Body of pancreas (tissue), 4 donors: ENCODE data around the gene SLC41A3. TPM values are rescaled to one million over a fixed set of nuclear protein-coding genes. Genes with fewer than 3 reads are reported as not detected.

Experiments used
- ATAC-seq: fragments of 150-250 bp; one replicate; pipeline ENCODE4 v1.9.1; 2016
- DNase-seq, 4 donors: peaks; one replicate each; pipeline ENCODE4 v3.0.0-alpha.2; 2019
- H3K27ac ChIP-seq, 4 donors: fragments of 200-600 bp; sonication (generic); 1 replicate in 3 of 4; 2 replicates in 1 of 4; pipeline versions ENCODE4 v1.5.1 to v1.6.1; 2016 to 2019; ENCODE audit warnings: mild to moderate bottlenecking in 1 of 4, mixed read lengths in 1 of 4, moderate library complexity in 1 of 4
- H3K27me3 ChIP-seq, 2 donors: fragments of 200-600 bp; sonication (generic); one replicate each; pipeline ENCODE4 v1.6.0; 2016; ENCODE audit warnings: mild to moderate bottlenecking in 1 of 2
- H3K36me3 ChIP-seq, 2 donors: fragments of 200-600 bp; sonication (generic); replicated peaks in 1 of 2; 2 replicates each; pipeline ENCODE4 v1.5.1; 2016; ENCODE audit warnings: low read depth in 2 of 2; ENCODE audit not compliant: insufficient read depth in 1 of 2
- H3K4me1 ChIP-seq: fragments of 200-600 bp; sonication (generic); one replicate; pipeline ENCODE4 v1.6.0; 2016
- H3K4me3 ChIP-seq, 2 donors: fragments of 200-600 bp; sonication (generic); 1 replicate in 1 of 2; 2 replicates in 1 of 2; pipeline ENCODE4 v1.5.1; 2016 to 2019
- H3K9me3 ChIP-seq, 3 donors: fragments of 200-600 bp; sonication (generic); 1 replicate in 2 of 3; 2 replicates in 1 of 3; pipeline ENCODE4 v1.5.1; 2016
- POLR2A ChIP-seq, 3 donors: fragments of 450-650 bp; IDR thresholded peaks; one replicate each; pipeline ENCODE4 v1.6.1; 2016; ENCODE audit warnings: antibody characterized with exemption in 3 of 3, mild to moderate bottlenecking in 2 of 3
- WGBS, 2 donors: methylation state at CpG; one replicate each; pipeline ENCODE4 v1.1.5; 2017; 5-methylcytosine and 5-hydroxymethylcytosine counted together
- intact Hi-C: fragments of 100-400 bp; cut with DNase I; formaldehyde crosslinking; loops from one replicate; pipeline ENCODE4 v1.15.1; 2023
- total RNA-seq, 2 donors: library from RNA; depleted of rRNA; stranded (reverse); fragments of >200 nt; gene quantifications; one replicate each; pipeline ENCODE4 v1.1.0, GENCODE V29; 2016
- TF ChIP-seq, protein P1 (sequence below), 7 experiments: fragments of 450-650 bp in 4 of 7; fragments of 200-600 bp in 3 of 7; sonication (generic) in 3 of 7; IDR thresholded peaks; one replicate each; pipeline ENCODE4 v1.5.1; 2016 to 2019; ENCODE audit warnings: antibody characterized with exemption in 7 of 7

Gene SLC41A3
- total RNA-seq, 2 donors from 2014 or later: 27.4 to 41.0 TPM

DNA sequence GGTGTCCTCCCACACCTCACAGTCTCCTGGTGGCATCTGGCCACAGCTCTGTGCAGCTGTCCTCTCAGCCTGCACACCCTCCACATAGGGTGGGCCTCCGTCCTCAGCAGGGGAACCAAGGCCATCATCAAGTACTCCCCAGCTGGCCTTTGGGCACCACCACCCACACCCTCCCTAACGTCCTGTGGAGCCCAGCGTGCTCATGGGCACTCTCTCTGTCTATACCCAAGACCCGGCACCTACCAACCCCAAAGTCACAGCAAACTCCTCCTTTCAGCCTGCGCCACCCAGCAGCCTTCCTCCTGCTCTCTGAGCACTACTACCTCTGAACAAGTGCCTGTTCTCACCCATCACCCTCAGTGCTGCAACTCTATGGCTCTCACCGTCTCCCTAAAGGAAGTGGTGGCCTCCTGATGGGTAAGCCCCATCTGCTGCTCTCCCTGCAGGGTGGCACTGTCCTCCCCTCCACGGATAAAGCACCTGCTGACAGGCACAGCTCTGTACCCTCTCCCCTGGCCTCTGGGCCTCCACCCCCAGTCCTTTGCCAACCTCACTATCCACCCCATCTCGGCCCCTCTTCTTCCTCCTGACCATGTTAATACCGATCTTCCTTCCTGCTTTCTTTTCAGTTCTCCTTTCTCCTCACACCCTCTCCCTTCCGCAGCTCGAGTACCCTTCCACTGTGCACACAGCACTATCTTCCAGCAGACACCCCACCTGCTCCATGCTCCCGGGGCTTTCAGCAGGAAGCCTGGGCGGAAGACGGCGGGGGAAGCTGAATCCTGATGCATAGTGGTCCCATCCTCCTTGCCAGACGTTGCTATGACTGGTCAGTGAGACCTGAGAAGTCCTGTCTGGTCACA, 31.5 kb downstream of the SLC41A3 start:
- Histone ChIP-seq H3K36me3 (no peaks in the 10 kb centered on the region), H3K27me3 (no peaks in the 10 kb centered on the region), H3K9me3 (no peaks in the 10 kb centered on the region), H3K4me3 (no peak overlapping the region), H3K4me1 (no peaks in the 10 kb centered on the region), H3K27ac (no peak overlapping the region)
- no peak for DNase-seq
- ATAC-seq: no peak
- intact Hi-C loops: no loop called here
- WGBS, 2 donors: 72 to 83% methylated on average over 16 of the region's 16 CpGs
- no peak for TF ChIP-seq POLR2A (IDR thresholded peaks at IDR 0.05)

DNA sequence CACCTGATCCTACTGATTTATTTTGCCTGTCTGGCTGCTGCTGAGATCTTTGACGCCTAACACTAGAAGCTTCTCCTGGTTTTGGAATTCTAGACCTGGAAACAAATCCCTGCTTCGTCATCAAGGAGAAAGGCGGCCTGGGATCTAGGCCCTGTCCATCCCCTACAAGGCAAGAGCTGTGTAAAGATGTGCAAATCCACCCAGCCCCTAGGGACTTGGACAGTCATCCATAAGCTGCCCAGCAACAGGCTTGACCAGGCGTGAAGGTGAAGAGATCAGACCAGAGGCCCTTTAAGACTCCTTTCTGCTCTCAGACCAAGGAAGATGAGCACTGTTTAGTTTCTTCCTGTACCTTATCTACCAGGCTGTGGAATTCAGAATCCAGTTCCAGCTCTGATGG, 32.2 kb downstream of the SLC41A3 start:
- intact Hi-C loops: no loop called here
- ATAC-seq: no peak
- WGBS, 2 donors: 90 to 95% methylated on average over 4 of the region's 4 CpGs

DNA sequence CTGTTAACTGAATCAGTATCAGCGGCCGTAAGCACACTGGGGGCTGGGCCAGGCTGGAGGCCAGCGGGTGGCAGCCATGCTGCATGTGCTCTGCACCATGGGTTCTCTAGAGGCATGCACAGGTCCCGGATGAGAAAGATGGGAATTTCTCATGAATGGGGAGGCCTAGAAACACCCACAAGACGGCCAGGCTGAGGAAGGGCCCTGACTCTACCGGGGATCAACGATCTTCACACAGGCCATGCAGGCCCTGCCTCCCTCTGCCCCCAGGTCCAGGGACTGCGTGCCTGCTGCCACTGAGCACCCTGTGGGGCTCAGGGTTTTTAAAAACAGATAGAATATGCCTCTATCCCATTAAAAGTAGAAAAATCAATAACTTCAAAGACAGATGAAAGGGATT, 32.7 kb downstream of the SLC41A3 start:
- TF ChIP-seq POLR2A (IDR thresholded peaks at IDR 0.05): no peak
- TF ChIP-seq, protein P1, sequence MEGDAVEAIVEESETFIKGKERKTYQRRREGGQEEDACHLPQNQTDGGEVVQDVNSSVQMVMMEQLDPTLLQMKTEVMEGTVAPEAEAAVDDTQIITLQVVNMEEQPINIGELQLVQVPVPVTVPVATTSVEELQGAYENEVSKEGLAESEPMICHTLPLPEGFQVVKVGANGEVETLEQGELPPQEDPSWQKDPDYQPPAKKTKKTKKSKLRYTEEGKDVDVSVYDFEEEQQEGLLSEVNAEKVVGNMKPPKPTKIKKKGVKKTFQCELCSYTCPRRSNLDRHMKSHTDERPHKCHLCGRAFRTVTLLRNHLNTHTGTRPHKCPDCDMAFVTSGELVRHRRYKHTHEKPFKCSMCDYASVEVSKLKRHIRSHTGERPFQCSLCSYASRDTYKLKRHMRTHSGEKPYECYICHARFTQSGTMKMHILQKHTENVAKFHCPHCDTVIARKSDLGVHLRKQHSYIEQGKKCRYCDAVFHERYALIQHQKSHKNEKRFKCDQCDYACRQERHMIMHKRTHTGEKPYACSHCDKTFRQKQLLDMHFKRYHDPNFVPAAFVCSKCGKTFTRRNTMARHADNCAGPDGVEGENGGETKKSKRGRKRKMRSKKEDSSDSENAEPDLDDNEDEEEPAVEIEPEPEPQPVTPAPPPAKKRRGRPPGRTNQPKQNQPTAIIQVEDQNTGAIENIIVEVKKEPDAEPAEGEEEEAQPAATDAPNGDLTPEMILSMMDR (IDR thresholded peaks at IDR 0.05): no peak
- DNase-seq (no peak), ATAC-seq (no peak)
- no peak overlapping the region for H3K4me3 ChIP-seq
- H3K27me3 ChIP-seq: no peaks in the 10 kb centered on the region
- WGBS, 2 donors: 91 to 93% methylated on average over 8 of the region's 8 CpGs
- H3K27ac ChIP-seq: no peak overlapping the region
- intact Hi-C loops: no loop called here
- H3K4me1 ChIP-seq: no peaks in the 10 kb centered on the region
- no peaks in the 10 kb centered on the region for H3K36me3 ChIP-seq
- H3K9me3 ChIP-seq: no peaks in the 10 kb centered on the region

More for the DNA sequence above, 32.2 kb downstream of the SLC41A3 start:
- Histone ChIP-seq H3K4me3 (no peak overlapping the region), H3K27ac (no peak overlapping the region), H3K27me3 (no peaks in the 10 kb centered on the region), H3K36me3 (no peaks in the 10 kb centered on the region), H3K9me3 (no peaks in the 10 kb centered on the region), H3K4me1 (no peaks in the 10 kb centered on the region)
- no peak for TF ChIP-seq POLR2A (IDR thresholded peaks at IDR 0.05)
- TF ChIP-seq, protein P1 (IDR thresholded peaks at IDR 0.05): no peak
- no peak for DNase-seq

DNA sequence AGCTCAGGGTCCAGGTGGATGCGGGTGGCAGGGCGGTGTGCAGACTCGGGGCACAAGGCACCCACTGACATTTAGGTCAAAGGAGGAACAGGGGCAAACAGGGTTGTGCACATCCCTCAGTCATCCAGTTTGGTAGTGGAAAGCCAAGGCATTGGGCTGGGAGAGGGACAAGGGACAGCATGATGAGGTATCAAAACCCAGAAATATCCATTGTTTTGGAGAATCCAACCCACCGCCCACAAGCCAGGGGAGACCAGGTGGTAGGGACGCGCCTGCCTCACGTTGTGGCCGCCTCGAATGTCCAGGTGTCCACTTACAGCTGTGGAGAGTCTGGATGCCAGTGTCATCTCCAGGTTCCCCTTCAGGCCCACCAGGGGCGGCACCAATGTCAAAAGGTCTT, 33.3 kb downstream of the SLC41A3 start:
- DNase-seq: no peak
- 93 to 96% methylated on average over 10 of the region's 10 CpGs for WGBS, 2 donors
- H3K36me3 ChIP-seq: no peaks in the 10 kb centered on the region

DNA sequence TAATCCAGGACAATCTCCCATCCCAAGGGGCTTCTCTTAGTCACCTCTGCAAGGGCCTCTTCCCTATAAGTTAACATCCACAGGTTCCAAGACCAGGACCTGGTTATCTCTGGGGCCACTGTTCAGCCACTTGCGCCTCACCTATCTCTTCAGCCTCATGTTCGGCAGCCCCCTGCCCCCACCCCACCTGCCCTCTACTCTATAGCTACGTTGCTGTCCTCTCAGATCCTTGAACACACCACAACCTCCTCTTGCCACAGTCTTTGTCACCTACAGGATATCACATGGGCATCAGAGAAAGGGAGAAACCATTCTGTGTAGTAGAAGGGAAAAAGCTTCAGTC, 33.9 kb downstream of the SLC41A3 start:
- H3K36me3 ChIP-seq: no peaks in the 10 kb centered on the region
- DNase-seq: no peak
- TF ChIP-seq, protein P1 (IDR thresholded peaks at IDR 0.05): no peak
- no peak for TF ChIP-seq POLR2A (IDR thresholded peaks at IDR 0.05)
- H3K27me3 ChIP-seq: no peaks in the 10 kb centered on the region
- no peak for ATAC-seq
- no peak overlapping the region for H3K4me3 ChIP-seq
- H3K4me1 ChIP-seq: no peaks in the 10 kb centered on the region
- 77 to 85% methylated on average over 3 of the region's 3 CpGs for WGBS, 2 donors
- H3K27ac ChIP-seq: no peak overlapping the region
- intact Hi-C loops: no loop called here
- no peaks in the 10 kb centered on the region for H3K9me3 ChIP-seq

More for the DNA sequence above, 33.3 kb downstream of the SLC41A3 start:
- no peak for TF ChIP-seq POLR2A (IDR thresholded peaks at IDR 0.05)
- TF ChIP-seq, protein P1 (IDR thresholded peaks at IDR 0.05): no peak
- Histone ChIP-seq H3K27me3 (no peaks in the 10 kb centered on the region), H3K27ac (no peak overlapping the region), H3K9me3 (no peaks in the 10 kb centered on the region), H3K4me1 (no peaks in the 10 kb centered on the region), H3K4me3 (no peak overlapping the region)
- intact Hi-C loops: no loop called here
- ATAC-seq: no peak
